Measurements from ENCODE around the gene ALDH1L2. TPM values are rescaled to one million over a fixed set of nuclear protein-coding genes. Genes with fewer than 3 reads are reported as not detected.

The ALDH1L2 gene
- polyA plus RNA-seq, 1 donor from 2014 or later, result 0.35 TPM

DNA sequence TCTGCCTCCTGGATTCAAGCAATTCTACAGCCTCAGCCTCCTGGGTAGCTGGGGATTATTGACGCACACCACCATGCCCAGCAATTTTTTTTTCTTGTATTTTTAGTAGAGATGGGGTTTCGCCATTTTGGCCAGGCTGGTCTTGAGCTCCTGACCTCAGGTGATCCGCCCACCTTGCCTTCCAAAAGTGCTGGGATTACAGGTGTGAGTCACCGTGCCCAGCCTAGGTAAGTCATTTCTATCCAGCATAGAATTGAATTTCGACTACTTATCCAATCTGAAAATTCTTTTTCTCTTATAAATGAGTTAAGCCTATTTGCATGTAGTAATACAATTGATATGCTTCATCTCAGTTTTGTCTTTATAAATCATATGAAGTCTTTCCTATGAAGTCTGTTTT lies 111.0 kb downstream of the ALDH1L2 start:
- H3F3A ChIP-seq (ENCODE audit: insufficient read depth, low read length, poor library complexity, severe bottlenecking), result no peaks in the 10 kb centered on the region
- no peaks in the 10 kb centered on the region for H3K9me3 ChIP-seq (ENCODE audit: low read length)
- no peak overlapping the region for H3K4me2 ChIP-seq (ENCODE audit: low read length)
- no peaks in the 10 kb centered on the region for H3K9me2 ChIP-seq (ENCODE audit: insufficient read depth, low read length)
- TF ChIP-seq MXI1 (conservative IDR thresholded peaks at IDR 0.05; ENCODE audit: poor library complexity, severe bottlenecking) (no peak), RAD21 (conservative IDR thresholded peaks at IDR 0.05) (no peak), EP300 (conservative IDR thresholded peaks at IDR 0.05; ENCODE audit: poor library complexity, severe bottlenecking) (no peak), SMC3 (conservative IDR thresholded peaks at IDR 0.05; ENCODE audit: poor library complexity) (no peak), POLR2AphosphoS5 (IDR thresholded peaks at IDR 0.05) (no peak), EZH2 (IDR thresholded peaks at IDR 0.05; ENCODE audit: borderline replicate concordance, insufficient read depth, low read length, poor library complexity, severe bottlenecking) (no peak), TAF1 (IDR thresholded peaks at IDR 0.05; ENCODE audit: low read depth) (no peak)
- TF ChIP-seq, protein P1, sequence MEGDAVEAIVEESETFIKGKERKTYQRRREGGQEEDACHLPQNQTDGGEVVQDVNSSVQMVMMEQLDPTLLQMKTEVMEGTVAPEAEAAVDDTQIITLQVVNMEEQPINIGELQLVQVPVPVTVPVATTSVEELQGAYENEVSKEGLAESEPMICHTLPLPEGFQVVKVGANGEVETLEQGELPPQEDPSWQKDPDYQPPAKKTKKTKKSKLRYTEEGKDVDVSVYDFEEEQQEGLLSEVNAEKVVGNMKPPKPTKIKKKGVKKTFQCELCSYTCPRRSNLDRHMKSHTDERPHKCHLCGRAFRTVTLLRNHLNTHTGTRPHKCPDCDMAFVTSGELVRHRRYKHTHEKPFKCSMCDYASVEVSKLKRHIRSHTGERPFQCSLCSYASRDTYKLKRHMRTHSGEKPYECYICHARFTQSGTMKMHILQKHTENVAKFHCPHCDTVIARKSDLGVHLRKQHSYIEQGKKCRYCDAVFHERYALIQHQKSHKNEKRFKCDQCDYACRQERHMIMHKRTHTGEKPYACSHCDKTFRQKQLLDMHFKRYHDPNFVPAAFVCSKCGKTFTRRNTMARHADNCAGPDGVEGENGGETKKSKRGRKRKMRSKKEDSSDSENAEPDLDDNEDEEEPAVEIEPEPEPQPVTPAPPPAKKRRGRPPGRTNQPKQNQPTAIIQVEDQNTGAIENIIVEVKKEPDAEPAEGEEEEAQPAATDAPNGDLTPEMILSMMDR (IDR thresholded peaks at IDR 0.05; ENCODE audit: poor library complexity, severe bottlenecking), result no peak
- TF ChIP-seq, protein P2, sequence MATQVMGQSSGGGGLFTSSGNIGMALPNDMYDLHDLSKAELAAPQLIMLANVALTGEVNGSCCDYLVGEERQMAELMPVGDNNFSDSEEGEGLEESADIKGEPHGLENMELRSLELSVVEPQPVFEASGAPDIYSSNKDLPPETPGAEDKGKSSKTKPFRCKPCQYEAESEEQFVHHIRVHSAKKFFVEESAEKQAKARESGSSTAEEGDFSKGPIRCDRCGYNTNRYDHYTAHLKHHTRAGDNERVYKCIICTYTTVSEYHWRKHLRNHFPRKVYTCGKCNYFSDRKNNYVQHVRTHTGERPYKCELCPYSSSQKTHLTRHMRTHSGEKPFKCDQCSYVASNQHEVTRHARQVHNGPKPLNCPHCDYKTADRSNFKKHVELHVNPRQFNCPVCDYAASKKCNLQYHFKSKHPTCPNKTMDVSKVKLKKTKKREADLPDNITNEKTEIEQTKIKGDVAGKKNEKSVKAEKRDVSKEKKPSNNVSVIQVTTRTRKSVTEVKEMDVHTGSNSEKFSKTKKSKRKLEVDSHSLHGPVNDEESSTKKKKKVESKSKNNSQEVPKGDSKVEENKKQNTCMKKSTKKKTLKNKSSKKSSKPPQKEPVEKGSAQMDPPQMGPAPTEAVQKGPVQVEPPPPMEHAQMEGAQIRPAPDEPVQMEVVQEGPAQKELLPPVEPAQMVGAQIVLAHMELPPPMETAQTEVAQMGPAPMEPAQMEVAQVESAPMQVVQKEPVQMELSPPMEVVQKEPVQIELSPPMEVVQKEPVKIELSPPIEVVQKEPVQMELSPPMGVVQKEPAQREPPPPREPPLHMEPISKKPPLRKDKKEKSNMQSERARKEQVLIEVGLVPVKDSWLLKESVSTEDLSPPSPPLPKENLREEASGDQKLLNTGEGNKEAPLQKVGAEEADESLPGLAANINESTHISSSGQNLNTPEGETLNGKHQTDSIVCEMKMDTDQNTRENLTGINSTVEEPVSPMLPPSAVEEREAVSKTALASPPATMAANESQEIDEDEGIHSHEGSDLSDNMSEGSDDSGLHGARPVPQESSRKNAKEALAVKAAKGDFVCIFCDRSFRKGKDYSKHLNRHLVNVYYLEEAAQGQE (IDR thresholded peaks at IDR 0.05; ENCODE audit: borderline replicate concordance), result no peak
- no peak overlapping the region for H3K27ac ChIP-seq (ENCODE audit: low read length)
- no peaks in the 10 kb centered on the region for H3K36me3 ChIP-seq (ENCODE audit: insufficient read depth, low read length)
- H3K4me3 ChIP-seq (ENCODE audit: low read length), result no peak overlapping the region
- H4K20me1 ChIP-seq (ENCODE audit: insufficient read depth), result no peaks in the 10 kb centered on the region
- H2AFZ ChIP-seq (ENCODE audit: low read depth, low read length), result no peak overlapping the region
- no peaks in the 10 kb centered on the region for H3K27me3 ChIP-seq (ENCODE audit: insufficient read depth, low read depth, low read length)
- H3K79me2 ChIP-seq (replicated peaks; ENCODE audit: insufficient read depth, low read length), result no peaks in the 10 kb centered on the region
- H3K9ac ChIP-seq (ENCODE audit: low read length), result no peak overlapping the region

DNA sequence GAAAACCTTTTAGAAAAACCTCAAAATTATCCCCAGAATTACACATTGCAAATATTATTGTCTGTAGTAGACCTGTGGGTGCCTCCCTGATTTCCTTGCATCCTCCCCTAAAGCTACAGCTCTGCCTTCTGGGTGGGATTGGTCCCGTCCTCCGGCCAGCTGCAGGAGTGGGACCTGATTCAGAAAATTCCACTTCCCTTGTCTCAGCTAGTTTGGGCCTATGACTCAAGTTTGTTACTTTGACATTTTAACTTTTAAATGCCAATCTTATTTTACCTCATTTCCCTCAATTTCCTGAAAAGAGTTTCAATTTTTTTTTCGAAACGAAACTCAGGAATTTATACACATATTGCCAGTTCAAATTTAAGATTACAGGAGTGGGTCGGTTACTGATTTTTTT lies 113.0 kb downstream of the ALDH1L2 start:
- no peak overlapping the region for H2AFZ ChIP-seq (ENCODE audit: low read depth, low read length)
- TF ChIP-seq POLR2AphosphoS5 (IDR thresholded peaks at IDR 0.05) (no peak), RAD21 (conservative IDR thresholded peaks at IDR 0.05) (no peak), EZH2 (IDR thresholded peaks at IDR 0.05; ENCODE audit: borderline replicate concordance, insufficient read depth, low read length, poor library complexity, severe bottlenecking) (no peak), MXI1 (conservative IDR thresholded peaks at IDR 0.05; ENCODE audit: poor library complexity, severe bottlenecking) (no peak), EP300 (conservative IDR thresholded peaks at IDR 0.05; ENCODE audit: poor library complexity, severe bottlenecking) (no peak), TAF1 (IDR thresholded peaks at IDR 0.05; ENCODE audit: low read depth) (no peak), SMC3 (conservative IDR thresholded peaks at IDR 0.05; ENCODE audit: poor library complexity) (no peak)
- TF ChIP-seq, protein P1 (IDR thresholded peaks at IDR 0.05; ENCODE audit: poor library complexity, severe bottlenecking), result no peak
- TF ChIP-seq, protein P2 (IDR thresholded peaks at IDR 0.05; ENCODE audit: borderline replicate concordance), result no peak
- no peaks in the 10 kb centered on the region for H3K9me3 ChIP-seq (ENCODE audit: low read length)
- no peak overlapping the region for H3K27ac ChIP-seq (ENCODE audit: low read length)
- no peaks in the 10 kb centered on the region for H3K9me2 ChIP-seq (ENCODE audit: insufficient read depth, low read length)
- no peak overlapping the region for H3K4me3 ChIP-seq (ENCODE audit: low read length)
- no peaks in the 10 kb centered on the region for H3K79me2 ChIP-seq (replicated peaks; ENCODE audit: insufficient read depth, low read length)
- no peak overlapping the region for H3K9ac ChIP-seq (ENCODE audit: low read length)
- H3K4me2 ChIP-seq (ENCODE audit: low read length), result no peak overlapping the region
- no peaks in the 10 kb centered on the region for H4K20me1 ChIP-seq (ENCODE audit: insufficient read depth)
- H3K27me3 ChIP-seq (ENCODE audit: insufficient read depth, low read depth, low read length), result no peaks in the 10 kb centered on the region
- H3K36me3 ChIP-seq (ENCODE audit: insufficient read depth, low read length), result no peaks in the 10 kb centered on the region
- no peaks in the 10 kb centered on the region for H3F3A ChIP-seq (ENCODE audit: insufficient read depth, low read length, poor library complexity, severe bottlenecking)

Data from neural cell (in vitro differentiated cells).